GM15510 (cell line): ENCODE measurements around the gene CPXM2.

Experiments used
- POLR2A ChIP-seq: IDR thresholded peaks from 3 replicates; pipeline ENCODE4 v1.6.1; 2011; ENCODE audit warnings: borderline replicate concordance; ENCODE audit not compliant: insufficient read length; ENCODE audit errors: extremely low read depth

CPXM2 gene

DNA sequence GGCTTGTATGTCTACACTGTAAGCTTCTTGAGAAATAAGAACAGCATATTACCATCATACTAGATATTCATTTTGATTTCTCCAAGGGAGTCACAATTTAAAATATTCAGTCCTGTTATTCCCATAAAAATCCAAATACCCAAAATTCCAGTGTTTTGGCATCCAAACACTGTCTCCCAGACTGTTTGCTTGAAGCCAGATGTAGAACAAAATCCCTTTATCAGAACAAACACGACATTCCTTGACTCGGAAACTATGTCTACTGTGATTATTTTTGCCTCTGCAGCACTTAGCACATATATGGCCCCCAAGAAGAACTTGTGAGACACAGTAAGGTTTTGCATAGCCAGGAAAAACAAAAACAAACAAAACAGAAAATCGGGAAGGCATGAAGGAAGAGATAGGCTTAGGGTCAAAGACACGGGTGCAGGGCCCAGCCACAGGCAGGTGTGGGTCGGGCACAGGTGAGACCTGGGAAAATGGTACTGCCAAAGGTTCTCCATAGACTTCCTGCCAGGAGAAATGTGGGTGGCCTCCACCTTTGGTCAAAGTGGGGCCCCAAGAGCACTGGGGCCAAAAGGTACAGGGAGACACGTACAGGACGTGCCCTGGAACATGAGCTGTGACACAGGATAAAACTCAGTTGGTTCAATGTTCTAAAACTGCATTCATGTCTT is 36.5 kb downstream of the CPXM2 start:
- TF ChIP-seq POLR2A = no peak

DNA sequence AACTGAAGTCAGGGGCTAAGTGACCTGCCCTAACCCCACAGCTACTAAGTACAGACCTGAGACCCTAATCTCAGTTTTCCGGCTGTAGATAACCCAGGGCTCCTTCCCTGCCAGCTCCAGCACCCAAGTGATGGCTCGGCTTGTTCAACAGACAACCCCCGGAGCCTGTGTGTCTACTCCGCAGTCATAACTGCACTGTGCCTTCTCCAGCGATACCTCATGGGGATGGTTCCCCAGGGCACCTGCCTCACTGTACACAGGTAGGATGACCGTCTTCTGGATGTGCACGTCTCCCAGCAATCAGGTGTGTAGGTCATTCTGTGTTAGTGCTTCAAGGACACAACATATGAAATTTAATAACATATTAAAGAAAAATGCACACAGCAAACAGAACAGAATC is 37.1 kb downstream of the CPXM2 start:
- no peak for TF ChIP-seq POLR2A

DNA sequence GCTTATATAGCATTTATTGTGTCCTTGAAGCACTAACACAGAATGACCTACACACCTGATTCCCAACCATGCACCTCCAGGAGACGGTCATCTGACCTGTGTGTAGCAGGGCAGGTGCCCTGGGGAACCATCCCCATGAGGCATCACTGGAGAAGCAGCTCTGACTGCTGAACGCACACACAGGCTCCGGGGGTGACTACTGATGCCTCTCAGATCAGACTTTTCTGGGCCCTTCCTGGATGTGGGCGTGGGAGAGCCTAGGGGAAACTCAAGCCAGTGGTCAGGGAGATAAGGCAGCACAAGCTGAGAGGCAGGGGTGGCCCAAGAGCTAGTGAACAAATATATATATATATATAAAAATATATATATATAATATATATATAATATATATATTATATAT is 37.6 kb downstream of the CPXM2 start:
- TF ChIP-seq POLR2A = no peak

DNA sequence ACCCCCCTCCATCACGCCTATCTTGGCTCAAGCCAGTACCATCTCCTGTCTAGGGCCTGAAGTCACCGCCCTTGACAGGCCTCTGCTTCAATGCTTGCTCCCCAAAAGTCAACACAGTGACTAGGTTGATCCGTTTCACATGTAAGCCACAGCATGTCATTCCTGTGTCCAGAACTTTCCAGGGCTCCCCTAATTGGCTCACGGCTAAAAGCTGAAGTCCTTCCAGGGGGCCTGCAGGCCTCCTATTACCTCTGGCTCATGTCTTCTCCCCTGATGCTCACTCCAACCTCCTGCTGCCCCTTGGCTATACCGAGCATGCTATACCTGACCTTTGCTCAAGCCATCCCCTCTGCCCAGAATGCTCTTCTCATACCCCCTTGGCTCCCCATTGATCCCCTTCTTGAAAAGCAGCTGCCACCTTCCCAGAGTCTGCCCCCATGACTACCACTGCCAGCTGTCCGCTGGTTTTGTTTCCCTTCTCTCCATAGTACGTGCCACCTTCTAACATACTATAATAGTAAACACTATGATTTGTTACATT is 39.1 kb downstream of the CPXM2 start:
- no peak for TF ChIP-seq POLR2A

DNA sequence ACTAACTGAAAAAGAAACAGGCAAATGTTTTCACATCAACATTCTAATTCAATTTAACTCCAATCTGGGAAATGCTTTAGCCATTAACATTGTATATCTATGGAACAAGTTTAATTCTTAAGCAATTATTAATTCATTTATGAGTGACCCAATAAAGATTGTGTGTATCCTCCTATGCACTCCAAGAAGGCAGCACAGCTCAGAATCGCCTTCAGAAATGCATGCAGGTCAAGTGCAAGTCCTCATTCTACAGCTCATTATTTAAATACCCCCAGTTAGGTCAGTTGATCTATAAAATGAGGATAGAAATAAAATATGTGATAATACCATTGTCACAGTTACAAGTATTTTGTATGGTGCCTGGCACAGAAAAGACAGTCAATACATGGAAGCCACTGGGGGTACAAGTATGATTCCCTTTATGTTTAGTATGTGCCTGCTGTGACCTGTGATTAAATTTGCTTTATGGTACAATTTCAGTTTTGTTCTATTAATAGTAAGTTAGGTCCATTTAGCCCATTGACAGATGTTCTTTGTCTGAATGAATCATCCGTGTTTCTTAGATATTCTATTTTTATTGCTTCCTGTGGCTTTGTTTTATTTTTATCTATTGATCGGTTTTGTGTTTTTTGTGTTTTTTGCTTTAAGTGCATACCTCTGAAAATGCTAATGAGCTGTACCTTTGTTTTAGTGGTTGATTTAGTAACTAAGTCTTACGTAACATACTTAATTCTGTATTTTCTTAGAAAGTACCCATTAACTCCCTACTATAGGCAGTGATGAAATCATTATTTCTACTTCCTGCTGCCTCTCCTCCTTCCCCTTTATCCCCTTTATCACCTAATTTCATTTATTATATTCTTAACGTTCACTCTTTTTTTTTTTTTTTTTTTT is 42.8 kb downstream of the CPXM2 start:
- TF ChIP-seq POLR2A = no peak

DNA sequence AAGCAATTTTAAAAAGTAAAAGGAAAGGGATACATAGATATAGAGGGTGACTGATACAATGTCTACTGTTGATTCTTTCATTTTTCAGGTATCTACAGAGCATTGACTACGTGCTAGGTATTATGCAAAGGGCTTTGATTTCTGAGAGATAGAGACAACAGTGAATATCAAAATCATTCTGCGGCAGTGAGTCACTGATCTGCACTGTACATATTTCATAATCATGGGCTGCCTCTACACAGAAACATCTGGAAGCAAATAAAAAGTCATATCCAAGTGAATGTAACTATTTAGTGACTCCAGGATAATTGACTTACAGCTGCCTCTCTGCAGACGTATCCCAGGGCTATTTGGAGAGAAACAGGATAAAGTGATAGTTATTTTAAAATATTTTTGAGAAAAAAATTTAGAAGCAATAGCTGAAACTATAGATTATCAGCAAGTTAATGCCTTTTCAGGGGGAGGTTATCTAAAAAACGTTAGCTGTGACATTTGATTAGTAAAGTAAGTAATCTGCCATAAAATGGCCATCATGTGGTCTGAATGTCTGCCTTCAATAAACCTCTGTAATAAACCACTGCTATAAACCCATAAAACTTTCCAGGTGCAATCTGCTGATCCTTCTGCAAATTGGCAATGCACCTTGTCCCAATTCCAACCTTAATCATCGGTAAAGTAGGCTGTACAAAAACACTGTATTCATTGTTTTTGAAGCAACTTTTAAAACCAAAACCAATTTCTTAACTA is 43.7 kb downstream of the CPXM2 start:
- no peak for TF ChIP-seq POLR2A

DNA sequence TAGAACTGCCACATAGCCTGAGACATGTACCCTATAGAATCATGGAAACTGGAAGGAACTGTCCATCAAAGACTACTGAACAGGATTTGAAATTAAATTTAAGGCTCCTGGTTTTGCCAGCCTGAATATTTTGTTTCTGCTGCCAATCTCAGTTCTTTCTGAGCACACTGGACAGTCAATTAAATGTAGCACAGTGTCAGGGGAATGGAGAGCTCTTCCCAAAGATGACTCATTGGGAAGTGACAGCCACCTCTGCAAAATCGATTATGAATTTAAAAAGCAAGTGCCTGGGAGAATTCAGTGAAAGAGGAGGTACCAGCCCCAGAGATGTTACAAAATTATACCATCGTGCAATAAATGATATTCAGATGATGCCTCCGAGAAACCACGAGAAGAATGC is 47.8 kb downstream of the CPXM2 start:
- TF ChIP-seq POLR2A = no peak

DNA sequence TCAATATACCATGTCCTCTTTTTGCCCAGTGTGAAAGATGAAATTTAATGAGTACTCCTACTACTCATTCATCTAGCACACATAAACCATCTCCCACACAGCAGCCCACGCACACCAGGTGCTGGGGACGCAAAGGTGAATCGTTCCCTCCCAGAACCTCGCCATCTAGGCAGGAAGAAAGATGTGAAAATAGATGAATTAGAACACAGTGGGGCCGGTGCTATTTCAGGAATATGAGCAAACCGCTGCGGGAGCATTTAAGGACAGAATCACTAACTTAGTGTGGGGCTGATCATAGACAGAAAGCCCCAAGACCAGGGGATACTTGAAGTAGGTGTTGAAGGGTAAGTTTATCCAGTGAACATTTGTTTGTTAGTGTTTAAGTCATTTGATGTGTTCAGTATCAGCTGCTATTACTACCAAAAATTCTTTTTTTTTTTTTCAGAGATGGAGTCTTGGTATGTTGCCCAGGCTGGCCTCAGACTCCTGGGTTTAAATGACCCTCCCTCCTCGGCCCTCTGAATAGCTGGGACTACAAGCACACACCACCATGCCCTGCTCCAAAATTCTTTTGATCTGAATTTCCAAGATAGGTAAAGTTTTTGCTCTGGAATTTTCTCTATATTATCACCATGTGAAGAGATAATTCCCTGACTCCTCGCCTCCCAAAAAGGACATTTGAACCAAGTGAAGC is 48.8 kb downstream of the CPXM2 start:
- no peak for TF ChIP-seq POLR2A

DNA sequence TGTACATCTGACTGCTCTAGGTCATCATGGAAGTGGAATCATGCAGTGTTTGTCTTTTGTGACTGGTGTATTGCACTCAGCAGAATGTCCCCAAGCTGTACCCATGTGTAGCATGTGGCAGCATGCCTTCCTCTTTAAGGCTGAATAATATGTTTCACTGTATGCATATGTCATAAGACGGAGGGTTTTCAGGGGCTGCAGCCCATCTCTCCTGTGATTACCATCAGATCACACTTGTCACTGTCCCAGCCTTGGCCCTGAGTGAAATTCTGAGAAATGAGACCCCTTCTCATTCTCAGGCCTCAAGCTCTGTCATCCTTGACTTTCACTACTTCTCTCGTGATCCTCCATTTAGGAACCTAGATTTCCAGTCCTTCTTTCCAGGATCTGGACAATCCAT is 50.0 kb downstream of the CPXM2 start:
- no peak for TF ChIP-seq POLR2A

DNA sequence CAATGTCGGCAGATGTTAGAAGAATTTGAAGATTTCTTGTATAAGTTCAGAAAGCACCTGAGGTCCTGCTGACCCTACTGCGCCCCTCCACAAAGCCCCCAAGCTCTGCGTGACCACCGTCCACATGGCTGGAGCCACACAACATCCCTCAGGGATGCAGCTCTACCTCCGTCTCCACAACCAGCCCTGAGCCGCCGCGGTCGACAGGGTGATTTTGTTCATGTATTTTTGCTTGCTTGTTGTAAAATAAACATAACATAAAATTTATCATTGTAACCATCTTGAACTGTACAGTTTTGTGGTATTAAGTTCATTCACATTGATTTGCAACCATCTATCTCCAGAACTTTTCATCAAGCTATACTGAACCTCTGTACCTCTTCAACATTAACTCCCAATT is 50.5 kb downstream of the CPXM2 start:
- no peak for TF ChIP-seq POLR2A

DNA sequence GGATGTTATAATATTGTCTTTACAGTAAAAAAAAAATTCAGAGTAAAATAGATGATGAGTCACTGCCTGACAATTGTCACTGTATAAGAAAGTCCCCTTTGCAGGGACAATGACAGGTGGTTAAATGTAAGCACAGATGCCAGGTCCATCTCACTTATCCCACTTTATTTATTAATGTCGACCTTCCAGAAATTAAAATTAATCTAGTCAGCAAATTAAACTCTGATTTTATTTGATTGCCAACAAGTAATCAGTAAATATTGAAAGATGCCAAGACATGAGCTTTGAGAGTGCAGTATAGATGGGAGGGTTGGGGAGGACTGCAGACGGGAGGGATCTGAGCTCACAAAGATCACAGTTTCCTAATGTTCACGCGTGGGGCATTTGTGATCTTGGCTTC is 50.9 kb downstream of the CPXM2 start:
- no peak for TF ChIP-seq POLR2A

DNA sequence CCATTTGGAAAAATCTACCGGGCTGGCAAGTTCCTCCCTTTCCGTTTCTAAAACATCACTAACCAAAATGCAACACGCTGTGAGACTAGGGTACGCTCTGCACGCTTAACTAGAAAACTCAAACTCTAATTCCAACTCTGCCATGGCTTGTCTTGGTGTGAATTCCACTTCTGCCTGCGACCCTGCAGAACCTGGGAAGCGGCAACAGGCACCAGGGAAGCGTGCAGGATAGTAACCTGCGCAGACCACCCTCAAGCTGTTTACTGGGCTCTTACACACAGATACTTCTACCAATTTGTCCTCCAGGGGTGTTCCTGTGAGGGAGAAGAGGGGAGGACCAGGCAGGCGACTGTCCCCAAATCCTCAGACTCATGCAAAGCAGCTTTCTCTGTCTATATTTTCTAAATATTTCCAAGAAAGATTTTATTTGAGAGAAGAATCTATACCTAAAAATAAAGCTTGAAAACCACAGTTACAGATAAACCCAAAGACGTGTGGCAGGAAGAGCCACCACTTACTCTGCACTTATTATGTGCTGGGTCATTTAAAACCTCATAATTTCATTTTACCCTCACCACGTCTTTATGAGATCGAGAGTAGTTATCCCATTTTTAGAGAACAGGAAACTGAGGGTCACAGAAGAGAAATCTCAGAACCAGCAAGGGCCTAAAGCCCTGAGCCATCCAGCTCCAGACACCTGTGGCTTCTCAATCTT is 52.9 kb downstream of the CPXM2 start:
- TF ChIP-seq POLR2A = no peak

DNA sequence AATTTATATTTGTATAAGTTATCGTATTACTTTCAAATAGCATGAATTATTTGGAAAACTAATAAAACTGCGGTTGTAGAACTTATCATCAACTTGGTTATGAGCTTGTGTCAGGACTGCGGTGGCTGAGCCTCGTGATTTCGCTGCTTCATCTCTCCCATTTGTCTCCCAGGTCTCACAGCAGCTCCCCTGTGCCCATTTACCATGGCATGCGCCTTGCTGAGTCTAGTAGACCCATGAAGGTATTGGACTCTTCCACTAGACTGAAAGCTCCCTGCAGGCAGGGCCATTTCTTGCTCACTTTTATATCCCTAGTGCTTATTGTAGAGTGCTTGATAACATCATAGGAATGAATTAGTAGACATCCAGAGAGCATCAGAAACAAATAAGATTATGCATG is 53.9 kb downstream of the CPXM2 start:
- no peak for TF ChIP-seq POLR2A
